Measurements from ENCODE around the gene TTYH3. TPM values are rescaled to one million over a fixed set of nuclear protein-coding genes. Genes with fewer than 3 reads are reported as not detected.

Gene TTYH3
- total and polyA plus RNA-seq, 2 of the 13 experiments (the other 11 are each of a cell fraction or from before 2014, with no cell fraction given) = 26.3 to 50.0 TPM

- peak; percentile 65; the same call in 1 of the 2 replicates for TF ChIP-seq CSRNP1 (CRISPR knock-in tag; IDR thresholded peaks at IDR 0.05)
- TF ChIP-seq CCDC6 (CRISPR knock-in tag; IDR thresholded peaks at IDR 0.05) = no peak
- no peak for TF ChIP-seq ZNF136 (CRISPR knock-in tag; IDR thresholded peaks at IDR 0.05; ENCODE audit: low read depth)
- TF ChIP-seq ZNF160 (CRISPR knock-in tag; IDR thresholded peaks at IDR 0.05) = no peak
- TF ChIP-seq ZNF501 (CRISPR knock-in tag; IDR thresholded peaks at IDR 0.05) = peak; percentile 58; the same call in 1 of the 2 replicates
- no peak for TF ChIP-seq TERF1 (CRISPR knock-in tag; IDR thresholded peaks at IDR 0.05)
- TF ChIP-seq NR1H2 (CRISPR knock-in tag; IDR thresholded peaks at IDR 0.05; ENCODE audit: borderline replicate concordance, low read depth) = no peak
- TF ChIP-seq, protein P1, sequence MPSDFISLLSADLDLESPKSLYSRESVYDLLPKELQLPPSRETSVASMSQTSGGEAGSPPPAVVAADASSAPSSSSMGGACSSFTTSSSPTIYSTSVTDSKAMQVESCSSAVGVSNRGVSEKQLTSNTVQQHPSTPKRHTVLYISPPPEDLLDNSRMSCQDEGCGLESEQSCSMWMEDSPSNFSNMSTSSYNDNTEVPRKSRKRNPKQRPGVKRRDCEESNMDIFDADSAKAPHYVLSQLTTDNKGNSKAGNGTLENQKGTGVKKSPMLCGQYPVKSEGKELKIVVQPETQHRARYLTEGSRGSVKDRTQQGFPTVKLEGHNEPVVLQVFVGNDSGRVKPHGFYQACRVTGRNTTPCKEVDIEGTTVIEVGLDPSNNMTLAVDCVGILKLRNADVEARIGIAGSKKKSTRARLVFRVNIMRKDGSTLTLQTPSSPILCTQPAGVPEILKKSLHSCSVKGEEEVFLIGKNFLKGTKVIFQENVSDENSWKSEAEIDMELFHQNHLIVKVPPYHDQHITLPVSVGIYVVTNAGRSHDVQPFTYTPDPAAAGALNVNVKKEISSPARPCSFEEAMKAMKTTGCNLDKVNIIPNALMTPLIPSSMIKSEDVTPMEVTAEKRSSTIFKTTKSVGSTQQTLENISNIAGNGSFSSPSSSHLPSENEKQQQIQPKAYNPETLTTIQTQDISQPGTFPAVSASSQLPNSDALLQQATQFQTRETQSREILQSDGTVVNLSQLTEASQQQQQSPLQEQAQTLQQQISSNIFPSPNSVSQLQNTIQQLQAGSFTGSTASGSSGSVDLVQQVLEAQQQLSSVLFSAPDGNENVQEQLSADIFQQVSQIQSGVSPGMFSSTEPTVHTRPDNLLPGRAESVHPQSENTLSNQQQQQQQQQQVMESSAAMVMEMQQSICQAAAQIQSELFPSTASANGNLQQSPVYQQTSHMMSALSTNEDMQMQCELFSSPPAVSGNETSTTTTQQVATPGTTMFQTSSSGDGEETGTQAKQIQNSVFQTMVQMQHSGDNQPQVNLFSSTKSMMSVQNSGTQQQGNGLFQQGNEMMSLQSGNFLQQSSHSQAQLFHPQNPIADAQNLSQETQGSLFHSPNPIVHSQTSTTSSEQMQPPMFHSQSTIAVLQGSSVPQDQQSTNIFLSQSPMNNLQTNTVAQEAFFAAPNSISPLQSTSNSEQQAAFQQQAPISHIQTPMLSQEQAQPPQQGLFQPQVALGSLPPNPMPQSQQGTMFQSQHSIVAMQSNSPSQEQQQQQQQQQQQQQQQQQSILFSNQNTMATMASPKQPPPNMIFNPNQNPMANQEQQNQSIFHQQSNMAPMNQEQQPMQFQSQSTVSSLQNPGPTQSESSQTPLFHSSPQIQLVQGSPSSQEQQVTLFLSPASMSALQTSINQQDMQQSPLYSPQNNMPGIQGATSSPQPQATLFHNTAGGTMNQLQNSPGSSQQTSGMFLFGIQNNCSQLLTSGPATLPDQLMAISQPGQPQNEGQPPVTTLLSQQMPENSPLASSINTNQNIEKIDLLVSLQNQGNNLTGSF (CRISPR knock-in tag; IDR thresholded peaks at IDR 0.05) = peak; percentile 74; the same call in 1 of the 2 replicates
- peak; percentile 38; the same call in 1 of the 2 replicates for TF ChIP-seq GATAD1 (CRISPR knock-in tag; IDR thresholded peaks at IDR 0.05)
- TF ChIP-seq ZBED4 (CRISPR knock-in tag; IDR thresholded peaks at IDR 0.05; ENCODE audit: borderline replicate concordance) = peak; percentile 99
- no peak for TF ChIP-seq CREB1 (IDR thresholded peaks at IDR 0.05)
- TF ChIP-seq CREB1 (CRISPR knock-in tag; IDR thresholded peaks at IDR 0.05) = no peak
Observed at GRCh38 chr7:2641406-2642393, 9.9 kb downstream of the TTYH3 start (continued).

Measured in HepG2 (cell line).